ENCODE measurements around the gene HBEGF. TPM values are rescaled to one million over a fixed set of nuclear protein-coding genes. Genes with fewer than 3 reads are reported as not detected.

The HBEGF gene
- total RNA-seq, 2 experiments from 2014 or later = 4.7 to 20.2 TPM

DNA sequence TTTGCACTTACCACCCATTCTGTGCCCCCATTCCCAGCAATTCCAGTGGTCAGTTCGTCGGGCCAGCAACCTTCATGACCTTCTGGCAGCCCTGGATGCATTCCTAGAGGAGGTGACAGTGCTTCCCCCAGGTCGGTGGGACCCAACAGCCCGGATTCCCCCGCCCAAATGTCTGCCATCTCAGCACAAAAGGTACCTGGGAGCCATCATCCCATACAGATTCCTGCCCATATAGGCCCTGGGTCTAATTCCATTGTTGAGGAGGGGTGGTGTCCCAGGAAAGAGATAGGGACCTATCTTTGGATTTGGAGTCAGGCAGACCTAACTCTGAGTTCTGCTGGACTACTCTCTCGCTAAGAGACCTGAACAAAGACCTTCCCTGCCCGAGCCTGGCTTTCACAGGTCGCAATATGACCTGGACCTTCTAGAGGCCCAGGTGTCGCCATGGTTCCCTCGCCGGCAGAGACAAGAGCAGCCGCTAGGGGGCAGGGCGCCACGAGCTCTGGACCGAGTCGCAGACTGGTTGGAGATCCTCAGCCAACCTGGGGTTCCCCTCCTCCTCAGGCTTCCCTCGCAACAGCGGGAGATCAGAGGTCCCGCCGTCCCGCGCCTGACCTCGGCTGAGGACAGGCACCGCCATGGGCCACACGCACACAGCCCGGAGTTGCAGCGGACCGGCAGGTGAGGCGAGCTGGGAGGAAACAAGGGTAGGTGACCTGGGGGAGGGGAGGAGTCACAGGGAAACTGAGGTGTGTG is 16.6 kb upstream of the HBEGF start:
- ChIA-PET CTCF (ENCODE audit: unreplicated experiment) (no interaction called here), POLR2A (interaction anchor here (0.6 kb wide), 1 partner anchor 74 kb away, joined by 3 read pairs; no protein-coding TSS in a partner anchor)
- TF ChIP-seq, protein P1, sequence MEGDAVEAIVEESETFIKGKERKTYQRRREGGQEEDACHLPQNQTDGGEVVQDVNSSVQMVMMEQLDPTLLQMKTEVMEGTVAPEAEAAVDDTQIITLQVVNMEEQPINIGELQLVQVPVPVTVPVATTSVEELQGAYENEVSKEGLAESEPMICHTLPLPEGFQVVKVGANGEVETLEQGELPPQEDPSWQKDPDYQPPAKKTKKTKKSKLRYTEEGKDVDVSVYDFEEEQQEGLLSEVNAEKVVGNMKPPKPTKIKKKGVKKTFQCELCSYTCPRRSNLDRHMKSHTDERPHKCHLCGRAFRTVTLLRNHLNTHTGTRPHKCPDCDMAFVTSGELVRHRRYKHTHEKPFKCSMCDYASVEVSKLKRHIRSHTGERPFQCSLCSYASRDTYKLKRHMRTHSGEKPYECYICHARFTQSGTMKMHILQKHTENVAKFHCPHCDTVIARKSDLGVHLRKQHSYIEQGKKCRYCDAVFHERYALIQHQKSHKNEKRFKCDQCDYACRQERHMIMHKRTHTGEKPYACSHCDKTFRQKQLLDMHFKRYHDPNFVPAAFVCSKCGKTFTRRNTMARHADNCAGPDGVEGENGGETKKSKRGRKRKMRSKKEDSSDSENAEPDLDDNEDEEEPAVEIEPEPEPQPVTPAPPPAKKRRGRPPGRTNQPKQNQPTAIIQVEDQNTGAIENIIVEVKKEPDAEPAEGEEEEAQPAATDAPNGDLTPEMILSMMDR (conservative IDR thresholded peaks at IDR 0.05; ENCODE audit: low read length) = peak; percentile 94
- TF ChIP-seq EZH2phosphoT487 (IDR thresholded peaks at IDR 0.05; ENCODE audit: borderline replicate concordance, low read depth, low read length) = no peak
- peaks cover 3% of the 10 kb centered on the region for H3K4me1 ChIP-seq (ENCODE audit: insufficient read depth, low read length, poor library complexity, severe bottlenecking)
- intact Hi-C loops (cut with micrococcal nuclease; ENCODE audit: unreplicated experiment) = loop anchor here (10.0 kb wide), 1 partner anchor 192 kb away; the partner anchor contains the start of gene SRA1
- H3K9me3 ChIP-seq (ENCODE audit: low read length) = no peaks in the 10 kb centered on the region
- H4K20me1 ChIP-seq (ENCODE audit: insufficient read depth, low read length) = no peaks in the 10 kb centered on the region
- peak overlapping the region; percentile 42 for H3K4me3 ChIP-seq (ENCODE audit: low read depth, low read length, poor library complexity, severe bottlenecking)
- DNase-seq (ENCODE audit: low spot score) = peak; percentile 78
- BruUV-seq (replicated peaks) = no TSS peak
- peak overlapping the region; percentile 84 for H3K4me2 ChIP-seq (ENCODE audit: low read length)
- H3K79me2 ChIP-seq (ENCODE audit: insufficient read depth, low read depth, low read length) = no peaks in the 10 kb centered on the region
- no peaks in the 10 kb centered on the region for H3K9me2 ChIP-seq (ENCODE audit: insufficient read depth, low read length)
- no peak overlapping the region for H3K27ac ChIP-seq (ENCODE audit: low read depth, low read length, poor library complexity, severe bottlenecking)
- peak overlapping the region; percentile 52; the same call in 1 of the 2 replicates for H2AFZ ChIP-seq (ENCODE audit: low read length)
- H3K36me3 ChIP-seq (ENCODE audit: insufficient read depth, low read length) = no peaks in the 10 kb centered on the region

DNA sequence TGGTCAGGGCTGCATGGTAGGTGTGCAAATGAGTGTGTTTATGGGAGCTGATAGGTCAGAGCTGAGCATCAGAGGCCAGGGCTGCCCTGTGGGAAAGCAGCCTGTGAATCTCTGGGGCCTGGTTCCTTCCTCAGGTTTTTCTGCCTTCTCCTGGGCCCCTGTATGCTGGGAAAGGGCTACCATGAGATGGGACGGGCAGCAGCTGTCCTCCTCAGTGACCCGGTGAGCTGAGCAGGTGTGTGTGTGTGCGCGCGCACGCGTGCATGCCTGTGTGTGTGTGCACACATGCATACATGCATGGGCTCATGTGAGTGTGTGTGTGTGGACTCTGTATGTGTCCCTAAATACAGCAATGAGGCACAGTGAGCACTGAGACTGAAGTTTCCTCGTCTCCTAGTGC is 15.9 kb upstream of the HBEGF start:
- H4K20me1 ChIP-seq (ENCODE audit: insufficient read depth, low read length) = no peaks in the 10 kb centered on the region
- H3K4me1 ChIP-seq (ENCODE audit: insufficient read depth, low read length, poor library complexity, severe bottlenecking) = peaks cover 5% of the 10 kb centered on the region
- H3K27ac ChIP-seq (ENCODE audit: low read depth, low read length, poor library complexity, severe bottlenecking) = no peak overlapping the region
- TF ChIP-seq EZH2phosphoT487 (IDR thresholded peaks at IDR 0.05; ENCODE audit: borderline replicate concordance, low read depth, low read length) = no peak
- TF ChIP-seq, protein P1 (conservative IDR thresholded peaks at IDR 0.05; ENCODE audit: low read length) = no peak
- no TSS peak for BruUV-seq (replicated peaks)
- H3K4me3 ChIP-seq (ENCODE audit: low read depth, low read length, poor library complexity, severe bottlenecking) = no peak overlapping the region
- H3K9me3 ChIP-seq (ENCODE audit: low read length) = no peaks in the 10 kb centered on the region
- no peaks in the 10 kb centered on the region for H3K36me3 ChIP-seq (ENCODE audit: insufficient read depth, low read length)
- DNase-seq (ENCODE audit: low spot score) = no peak
- ChIA-PET POLR2A (no interaction called here), CTCF (ENCODE audit: unreplicated experiment) (interaction anchor here (1.3 kb wide), 1 partner anchor 13 kb away, joined by 3 read pairs; no protein-coding TSS in a partner anchor)
- intact Hi-C loops (cut with micrococcal nuclease; ENCODE audit: unreplicated experiment) = loop anchor here (10.0 kb wide), 1 partner anchor 192 kb away; the partner anchor contains the start of gene SRA1
- no peaks in the 10 kb centered on the region for H3K79me2 ChIP-seq (ENCODE audit: insufficient read depth, low read depth, low read length)
- no peaks in the 10 kb centered on the region for H3K9me2 ChIP-seq (ENCODE audit: insufficient read depth, low read length)
- H2AFZ ChIP-seq (ENCODE audit: low read length) = no peak overlapping the region
- H3K4me2 ChIP-seq (ENCODE audit: low read length) = no peak overlapping the region

DNA sequence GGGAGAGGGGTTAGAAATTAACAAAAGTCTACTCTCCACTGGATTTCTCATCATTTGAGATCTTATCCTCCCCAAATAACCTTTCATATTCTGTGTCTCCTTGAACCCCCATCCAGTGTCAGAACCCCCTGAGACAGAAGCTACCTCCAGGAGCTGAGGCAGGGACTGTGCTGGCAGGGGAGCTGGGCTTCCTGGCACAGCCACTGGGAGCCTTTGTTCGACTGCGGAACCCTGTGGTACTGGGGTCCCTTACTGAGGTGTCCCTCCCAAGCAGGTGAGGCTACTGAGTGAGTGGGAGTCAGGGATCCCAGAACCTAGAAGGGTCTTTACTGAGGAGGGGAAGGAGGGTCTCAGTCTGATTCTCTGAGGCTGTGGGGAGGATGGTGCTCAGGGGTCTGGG is 15.5 kb upstream of the HBEGF start:
- CTCF ChIA-PET (ENCODE audit: unreplicated experiment) = interaction anchor here (1.3 kb wide), 1 partner anchor 12 kb away, joined by 3 read pairs; no protein-coding TSS in a partner anchor
- Histone ChIP-seq H3K36me3 (ENCODE audit: insufficient read depth, low read length) (no peaks in the 10 kb centered on the region), H2AFZ (ENCODE audit: low read length) (no peak overlapping the region), H3K4me3 (ENCODE audit: low read depth, low read length, poor library complexity, severe bottlenecking) (no peak overlapping the region), H3K27ac (ENCODE audit: low read depth, low read length, poor library complexity, severe bottlenecking) (no peak overlapping the region), H3K9me2 (ENCODE audit: insufficient read depth, low read length) (no peaks in the 10 kb centered on the region), H3K4me1 (ENCODE audit: insufficient read depth, low read length, poor library complexity, severe bottlenecking) (peaks cover 9% of the 10 kb centered on the region), H3K79me2 (ENCODE audit: insufficient read depth, low read depth, low read length) (no peaks in the 10 kb centered on the region), H3K9me3 (ENCODE audit: low read length) (no peaks in the 10 kb centered on the region), H4K20me1 (ENCODE audit: insufficient read depth, low read length) (no peaks in the 10 kb centered on the region), H3K4me2 (ENCODE audit: low read length) (no peak overlapping the region)
- DNase-seq (ENCODE audit: low spot score) = no peak
- no peak for TF ChIP-seq EZH2phosphoT487 (IDR thresholded peaks at IDR 0.05; ENCODE audit: borderline replicate concordance, low read depth, low read length)
- TF ChIP-seq, protein P1 (conservative IDR thresholded peaks at IDR 0.05; ENCODE audit: low read length) = no peak
- POLR2A ChIA-PET = no interaction called here
- intact Hi-C loops (cut with micrococcal nuclease; ENCODE audit: unreplicated experiment) = loop anchor here (10.0 kb wide), 1 partner anchor 193 kb away; the partner anchor contains the start of gene SRA1
- no TSS peak for BruUV-seq (replicated peaks)
